OCI-LY3 (cell line): ENCODE results near the gene SH2D4B.

Experiments
- H2AFZ ChIP-seq: fragments of 200-600, 300-600 bp; shearing (Covaris generic); 2 replicates; pipeline ENCODE4 v1.6.0; 2014; ENCODE audit warnings: antibody characterized with exemption, low read depth, low read length
- H3K27ac ChIP-seq: fragments of 200-600, 300-600 bp; sonication (generic); 2 replicates; pipeline ENCODE4 v1.5.1; 2014; ENCODE audit warnings: mild to moderate bottlenecking, low read length, moderate library complexity, mixed read lengths
- H3K27me3 ChIP-seq: fragments of 200-600, 300-600 bp; sonication (generic); 2 replicates; pipeline ENCODE4 v1.6.1; 2014; ENCODE audit warnings: low read depth, low read length, mixed read lengths
- H3K36me3 ChIP-seq: fragments of 200-600, 300-600 bp; sonication (generic); replicated peaks from 2 replicates; pipeline ENCODE3; 2014; ENCODE audit warnings: low read depth, low read length, mixed read lengths
- H3K4me1 ChIP-seq: fragments of 300-600, 200-600 bp; sonication (generic); 2 replicates; pipeline ENCODE4 v1.6.1; 2014; ENCODE audit warnings: low read length, mixed read lengths
- H3K4me2 ChIP-seq: fragments of 200-600, 300-600 bp; sonication (generic); 2 replicates; pipeline ENCODE4 v1.6.1; 2014; ENCODE audit warnings: low read length, mixed read lengths
- H3K4me3 ChIP-seq: fragments of 300-600, 200-600 bp; sonication (generic); 2 replicates; pipeline ENCODE4 v1.5.1; 2014; ENCODE audit warnings: antibody characterized with exemption, mild to moderate bottlenecking, low read length, moderate library complexity
- H3K79me2 ChIP-seq: fragments of 300-600, 200-600 bp; shearing (Covaris generic); 2 replicates; pipeline ENCODE4 v1.6.1; 2014; ENCODE audit warnings: mild to moderate bottlenecking, low read length, mixed read lengths
- H3K9ac ChIP-seq: fragments of 300-600, 200-600 bp; shearing (Covaris generic); 2 replicates; pipeline ENCODE4 v1.6.0; 2014; ENCODE audit warnings: mild to moderate bottlenecking, low read length, moderate library complexity
- H3K9me3 ChIP-seq: fragments of 200-600, 300-600 bp; shearing (Covaris generic); 2 replicates; pipeline ENCODE4 v1.6.1; 2014; ENCODE audit warnings: low read length, mixed read lengths; ENCODE audit not compliant: insufficient read depth
- H4K20me1 ChIP-seq: fragments of 200-600, 300-600 bp; sonication (generic); 2 replicates; pipeline ENCODE4 v1.6.1; 2016; ENCODE audit warnings: low read length, mixed read lengths; ENCODE audit not compliant: insufficient read depth
- CTCF ChIP-seq: fragments of 200-600, 300-600 bp; sonication (generic); IDR thresholded peaks from 2 replicates; pipeline ENCODE4 v1.5.1; 2014; ENCODE audit warnings: antibody characterized with exemption, low read length, low read depth
- EZH2phosphoT487 ChIP-seq: fragments of 200-600 bp; shearing (Covaris generic); IDR thresholded peaks from 2 replicates; pipeline ENCODE4 v1.6.1; 2018; ENCODE audit warnings: antibody characterized with exemption, mixed run types, low read depth

The SH2D4B gene

GRCh38 chr10:80622153-80622552 lies 84.5 kb downstream of the SH2D4B start:
- Histone ChIP-seq H3K36me3 (no peaks in the 10 kb centered on the region), H3K4me2 (no peak overlapping the region), H3K27me3 (no peaks in the 10 kb centered on the region), H3K9ac (no peak overlapping the region), H3K27ac (no peak overlapping the region), H3K4me1 (no peaks in the 10 kb centered on the region), H3K4me3 (no peak overlapping the region), H4K20me1 (no peaks in the 10 kb centered on the region), H3K79me2 (no peaks in the 10 kb centered on the region), H3K9me3 (no peaks in the 10 kb centered on the region), H2AFZ (no peak overlapping the region)
- TF ChIP-seq EZH2phosphoT487 (no peak), CTCF (no peak)

- Histone ChIP-seq H4K20me1 (no peaks in the 10 kb centered on the region), H3K27ac (no peak overlapping the region), H3K36me3 (no peaks in the 10 kb centered on the region), H3K79me2 (no peaks in the 10 kb centered on the region), H3K4me2 (no peak overlapping the region), H3K9me3 (no peaks in the 10 kb centered on the region), H3K9ac (no peak overlapping the region), H3K4me1 (no peaks in the 10 kb centered on the region), H3K27me3 (no peaks in the 10 kb centered on the region), H3K4me3 (no peak overlapping the region), H2AFZ (no peak overlapping the region)
- TF ChIP-seq CTCF, result no peak
- no peak for TF ChIP-seq EZH2phosphoT487
Observed at GRCh38 chr10:80630324-80630723, 92.6 kb downstream of the SH2D4B start.

GRCh38 chr10:80632742-80633141 lies 95.0 kb downstream of the SH2D4B start:
- no peaks in the 10 kb centered on the region for H3K27me3 ChIP-seq
- H3K27ac ChIP-seq, result no peak overlapping the region
- no peaks in the 10 kb centered on the region for H4K20me1 ChIP-seq
- TF ChIP-seq EZH2phosphoT487, result no peak
- no peak for TF ChIP-seq CTCF
- H3K9me3 ChIP-seq, result no peaks in the 10 kb centered on the region
- H3K4me3 ChIP-seq, result no peak overlapping the region
- H3K36me3 ChIP-seq, result no peaks in the 10 kb centered on the region
- no peaks in the 10 kb centered on the region for H3K4me1 ChIP-seq
- H3K79me2 ChIP-seq, result no peaks in the 10 kb centered on the region
- H2AFZ ChIP-seq, result no peak overlapping the region
- no peak overlapping the region for H3K4me2 ChIP-seq
- H3K9ac ChIP-seq, result no peak overlapping the region

GRCh38 chr10:80633383-80633860 lies 95.7 kb downstream of the SH2D4B start:
- no peaks in the 10 kb centered on the region for H3K79me2 ChIP-seq
- H2AFZ ChIP-seq, result no peak overlapping the region
- H3K27ac ChIP-seq, result no peak overlapping the region
- H3K4me2 ChIP-seq, result no peak overlapping the region
- TF ChIP-seq CTCF (no peak), EZH2phosphoT487 (no peak)
- H3K9me3 ChIP-seq, result no peaks in the 10 kb centered on the region
- H3K4me1 ChIP-seq, result no peaks in the 10 kb centered on the region
- no peaks in the 10 kb centered on the region for H4K20me1 ChIP-seq
- no peak overlapping the region for H3K4me3 ChIP-seq
- no peak overlapping the region for H3K9ac ChIP-seq
- no peaks in the 10 kb centered on the region for H3K36me3 ChIP-seq
- H3K27me3 ChIP-seq, result no peaks in the 10 kb centered on the region
